T-cell (primary cell): ENCODE data around the gene SERPINF2. TPM values are rescaled to one million over a fixed set of nuclear protein-coding genes. Genes with fewer than 3 reads are reported as not detected.

ENCODE experiments used
- ATAC-seq, 4 experiments: fragments of 200-7000 bp in 3 of 4; fragments of 150-1000 bp in 1 of 4; cut with Tn5 transposase; replicated peaks in 1 of 4; 1 replicate in 3 of 4; 2 replicates in 1 of 4; pipeline ENCODE4 v1.10.0; 2021; ENCODE audit warnings: moderate library complexity in 3 of 4, mild to moderate bottlenecking in 2 of 4, moderate number of reproducible peaks in 1 of 4
- CTCF ChIA-PET, 2 donors: fragments of 300-600 bp; sonication (Branson Sonifier 250); formaldehyde crosslinking; loops; one replicate each; lab custom pipeline; 2022; ENCODE audit warnings: antibody characterized with exemption in 2 of 2; lab: Charles Lee
- POLR2A ChIA-PET, 2 donors: fragments of 300-600 bp; sonication (Branson Sonifier 250); formaldehyde crosslinking; loops; one replicate each; lab custom pipeline; 2022; ENCODE audit warnings: antibody characterized with exemption in 2 of 2; lab: Charles Lee
- DNase-seq, 35 experiments: peaks; one replicate each; pipeline versions ENCODE4 v3.0.0 to v3.0.0-alpha.2; 2013 to 2023
- H3K27ac ChIP-seq: one replicate; pipeline ENCODE4 v1.5.1; 2013; ENCODE audit warnings: low read length
- H3K27me3 ChIP-seq, 2 experiments: replicated peaks in 1 of 2; 1 replicate in 1 of 2; 2 replicates in 1 of 2; pipeline versions ENCODE4 v1.6.1 to v1.7.0; 2013; ENCODE audit warnings: low read length in 1 of 2, mixed read lengths in 1 of 2; ENCODE audit not compliant: control insufficient read depth in 2 of 2, insufficient read depth in 2 of 2; ENCODE audit errors: extremely low read depth in 1 of 2
- H3K36me3 ChIP-seq, 2 donors: 1 replicate in 1 of 2; 2 replicates in 1 of 2; pipeline versions ENCODE4 v1.6.1 to v1.7.0; 2013; ENCODE audit warnings: low read length in 1 of 2; ENCODE audit not compliant: control insufficient read depth in 2 of 2, insufficient read depth in 1 of 2; ENCODE audit errors: extremely low read depth in 1 of 2
- H3K4me1 ChIP-seq, 2 experiments: 1 replicate in 1 of 2; 2 replicates in 1 of 2; pipeline versions ENCODE4 v1.6.1 to v1.7.0; 2013; ENCODE audit warnings: low read length in 2 of 2, mixed read lengths in 1 of 2; ENCODE audit not compliant: insufficient read depth in 2 of 2, control insufficient read depth in 1 of 2; ENCODE audit errors: extremely low read depth in 1 of 2
- H3K4me3 ChIP-seq, 2 donors: 1 replicate in 1 of 2; 2 replicates in 1 of 2; pipeline versions ENCODE4 v1.5.1 to v1.7.0; 2013; ENCODE audit warnings: mild to moderate bottlenecking in 2 of 2, low read length in 1 of 2, moderate library complexity in 1 of 2; ENCODE audit not compliant: control insufficient read depth in 1 of 2; ENCODE audit errors: extremely low read depth in 1 of 2
- H3K9me3 ChIP-seq: 2 replicates; pipeline ENCODE4 v1.7.0; 2013
- H3K27ac Mint-ChIP-seq, 2 donors: one replicate each; pipeline ENCODE4 v1.8.0; 2020 to 2021; ENCODE audit warnings: mild to moderate bottlenecking in 2 of 2, mixed read lengths in 2 of 2
- H3K27me3 Mint-ChIP-seq, 2 donors: one replicate each; pipeline ENCODE4 v1.8.0; 2021 to 2022; ENCODE audit warnings: mixed read lengths in 2 of 2
- H3K36me3 Mint-ChIP-seq: one replicate; pipeline ENCODE4 v1.8.0; 2021; ENCODE audit warnings: mixed read lengths
- H3K4me1 Mint-ChIP-seq, 3 donors: one replicate each; pipeline ENCODE4 v1.8.0; 2020 to 2022; ENCODE audit warnings: mixed read lengths in 3 of 3, mild to moderate bottlenecking in 1 of 3
- H3K4me3 Mint-ChIP-seq, 3 donors: one replicate each; pipeline ENCODE4 v1.8.0; 2020 to 2022; ENCODE audit warnings: mild to moderate bottlenecking in 3 of 3, mixed read lengths in 3 of 3, moderate library complexity in 3 of 3
- H3K9me3 Mint-ChIP-seq, 3 donors: one replicate each; pipeline ENCODE4 v1.8.0; 2020 to 2022; ENCODE audit warnings: mixed read lengths in 3 of 3
- WGBS: methylation state at CpG from one replicate; pipeline ENCODE4 v1.1.5; 2013; ENCODE audit warnings: missing lambda C conversion rate; ENCODE audit not compliant: insufficient coverage; 5-methylcytosine and 5-hydroxymethylcytosine counted together
- total RNA-seq, 35 experiments: library from RNA in 6 of 35; stranded (reverse) in 6 of 35; fragments of 120-200 nt in 1 of 35; gene quantifications; one replicate each; pipeline versions ENCODE4 v1.2.1 to v1.2.4 and lab custom pipeline; 2013 to 2026

The SERPINF2 gene
- total RNA-seq, 5 donors from 2014 or later (not counting 1 experiment from before 2014, with no cell fraction given): 0.86 to 2.9 (median 1.4) TPM

- Histone ChIP-seq H3K9me3 (no peaks in the 10 kb centered on the region), H3K4me3 (no peak overlapping the region), H3K4me1 (peaks cover 21 to 58% of the 10 kb centered on the region in 2 experiments), H3K27ac (no peak overlapping the region), H3K36me3 (peaks cover 0 to 12% of the 10 kb centered on the region in 2 donors), H3K27me3 (peaks cover 0 to 39% of the 10 kb centered on the region in 2 experiments)
- peak in 1 of 35 experiments; percentile 19 for DNase-seq
- Mint-ChIP-seq H3K27me3 (peaks cover 0 to 4% of the 10 kb centered on the region in 2 donors), H3K4me3 (peak overlapping the region; percentile 60 to 97 (median 75)), H3K4me1 (peaks cover 37 to 45% (median 43%) of the 10 kb centered on the region in 3 donors), H3K9me3 (no peaks in the 10 kb centered on the region), H3K36me3 (peaks cover 10% of the 10 kb centered on the region), H3K27ac (peak overlapping the region in 1 of 2 donors; percentile 63)
- CTCF ChIA-PET: no interaction called here
- ATAC-seq: no peak
- POLR2A ChIA-PET: no interaction called here
- 54% methylated on average over 15 of the region's 19 CpGs for WGBS
Observed at GRCh38 chr17:1714427-1714979, 28.2 kb upstream of the SERPINF2 start.

GRCh38 chr17:1714980-1715802 is 27.5 kb upstream of the SERPINF2 start:
- H3K27me3 Mint-ChIP-seq: peaks cover 0 to 4% of the 10 kb centered on the region in 2 donors
- H3K27ac Mint-ChIP-seq: no peak overlapping the region
- 11% methylated on average over 21 of the region's 32 CpGs for WGBS
- DNase-seq: peak in 7 of 35 experiments; percentile 19 to 50 (median 46)
- Histone ChIP-seq H3K4me3 (peak overlapping the region; percentile 32 to 79), H3K4me1 (peaks cover 19 to 52% of the 10 kb centered on the region in 2 experiments), H3K27ac (no peak overlapping the region), H3K9me3 (no peaks in the 10 kb centered on the region), H3K27me3 (peaks cover 0 to 36% of the 10 kb centered on the region in 2 experiments), H3K36me3 (peaks cover 0 to 12% of the 10 kb centered on the region in 2 donors)
- POLR2A ChIA-PET: interaction anchor here (0.5 to 1.4 kb wide), 5 partner anchors 31 to 179 kb away, joined by 3 to 14 read pairs (median 5); no protein-coding TSS in a partner anchor
- CTCF ChIA-PET: interaction anchor here in 1 of 2 donors (1.4 kb wide), 3 partner anchors 31 to 150 kb away, joined by 4 to 6 read pairs (median 6); partner anchors contain the start of gene PRPF8
- H3K9me3 Mint-ChIP-seq: no peaks in the 10 kb centered on the region
- H3K4me3 Mint-ChIP-seq: peak overlapping the region; percentile 70 to 97 (median 89)
- H3K4me1 Mint-ChIP-seq: peaks cover 38 to 45% (median 43%) of the 10 kb centered on the region in 3 donors
- H3K36me3 Mint-ChIP-seq: peaks cover 10% of the 10 kb centered on the region
- ATAC-seq: no peak

- Histone ChIP-seq H3K4me1 (peaks cover 15 to 51% of the 10 kb centered on the region in 2 experiments), H3K36me3 (peaks cover 0 to 12% of the 10 kb centered on the region in 2 donors), H3K27me3 (peaks cover 0 to 30% of the 10 kb centered on the region in 2 experiments), H3K27ac (peak overlapping the region; percentile 49), H3K4me3 (peak overlapping the region; percentile 55 to 79), H3K9me3 (no peaks in the 10 kb centered on the region)
- ChIA-PET CTCF (interaction anchor here in 1 of 2 donors (1.4 to 2.0 kb wide), 4 partner anchors 31 to 150 kb away, joined by 4 to 16 read pairs (median 6); partner anchors contain the start of genes PRPF8 and RILP), POLR2A (interaction anchor here (0.5 to 1.4 kb wide), 7 partner anchors 9 to 179 kb away, joined by 3 to 14 read pairs (median 5); no protein-coding TSS in a partner anchor)
- H3K9me3 Mint-ChIP-seq: no peaks in the 10 kb centered on the region
- ATAC-seq: no peak
- no peak for DNase-seq
- peak overlapping the region in 1 of 2 donors; percentile 61 for H3K27ac Mint-ChIP-seq
- H3K36me3 Mint-ChIP-seq: peaks cover 10% of the 10 kb centered on the region
- H3K4me1 Mint-ChIP-seq: peaks cover 38 to 46% (median 40%) of the 10 kb centered on the region in 3 donors
- peaks cover 0 to 4% of the 10 kb centered on the region in 2 donors for H3K27me3 Mint-ChIP-seq
- H3K4me3 Mint-ChIP-seq: peak overlapping the region; percentile 88 to 97 (median 89)
- WGBS: no CpG with 5 or more reads among the region's 23 CpGs
Observed at GRCh38 chr17:1715803-1716075, 26.9 kb upstream of the SERPINF2 start.

- WGBS: under 1% methylated on average over 59 of the region's 70 CpGs
- H3K27ac Mint-ChIP-seq: peak overlapping the region; percentile 96 to 97
Observed at GRCh38 chr17:1716076-1716911, 26.4 kb upstream of the SERPINF2 start.

GRCh38 chr17:1716912-1717695 is 25.6 kb upstream of the SERPINF2 start:
- Mint-ChIP-seq H3K9me3 (no peaks in the 10 kb centered on the region), H3K27me3 (peaks cover 0 to 3% of the 10 kb centered on the region in 2 donors), H3K36me3 (peaks cover 8% of the 10 kb centered on the region), H3K4me3 (peak overlapping the region; percentile 88 to 97 (median 89)), H3K27ac (peak overlapping the region; percentile 96 to 97), H3K4me1 (peaks cover 34 to 39% (median 35%) of the 10 kb centered on the region in 3 donors)
- Histone ChIP-seq H3K4me3 (peak overlapping the region; percentile 79 to 95), H3K27me3 (peaks cover 0 to 25% of the 10 kb centered on the region in 2 experiments), H3K9me3 (no peaks in the 10 kb centered on the region), H3K27ac (peak overlapping the region; percentile 93), H3K36me3 (peaks cover 0 to 12% of the 10 kb centered on the region in 2 donors), H3K4me1 (peaks cover 12 to 54% of the 10 kb centered on the region in 2 experiments)
- ChIA-PET POLR2A (interaction anchor here (0.6 to 1.4 kb wide), 11 partner anchors 17 to 793 kb away, joined by 3 to 19 read pairs (median 3); no protein-coding TSS in a partner anchor), CTCF (interaction anchor here in 1 of 2 donors (0.7 to 2.0 kb wide), 7 partner anchors 33 to 352 kb away, joined by 3 to 16 read pairs (median 4); partner anchors contain the start of genes PRPF8 and RILP)
- WGBS: 0% methylated on average over 1 of the region's 13 CpGs
- DNase-seq (peak; percentile 51 to 86 (median 68)), ATAC-seq (peak; percentile 40 to 56 (median 47))

More at GRCh38 chr17:1716076-1716911, 26.4 kb upstream of the SERPINF2 start:
- Histone ChIP-seq H3K4me1 (peaks cover 12 to 51% of the 10 kb centered on the region in 2 experiments), H3K4me3 (peak overlapping the region; percentile 79 to 95), H3K9me3 (no peaks in the 10 kb centered on the region), H3K27me3 (peaks cover 0 to 26% of the 10 kb centered on the region in 2 experiments), H3K36me3 (peaks cover 0 to 12% of the 10 kb centered on the region in 2 donors), H3K27ac (peak overlapping the region; percentile 93)
- Mint-ChIP-seq H3K36me3 (peaks cover 10% of the 10 kb centered on the region), H3K9me3 (no peaks in the 10 kb centered on the region), H3K4me3 (peak overlapping the region; percentile 88 to 97 (median 89)), H3K27me3 (peaks cover 0 to 3% of the 10 kb centered on the region in 2 donors), H3K4me1 (peaks cover 36 to 44% (median 38%) of the 10 kb centered on the region in 3 donors)
- ChIA-PET CTCF (interaction anchor here in 1 of 2 donors (0.7 to 2.0 kb wide), 7 partner anchors 32 to 149 kb away, joined by 3 to 16 read pairs (median 4); partner anchors contain the start of genes PRPF8 and RILP), POLR2A (interaction anchor here (0.5 to 1.4 kb wide), 14 partner anchors 10 to 550 kb away, joined by 3 to 19 read pairs (median 4); partner anchors contain the start of genes RPA1 (in 1 of the 2) and SMYD4 (in 1 of the 2))
- ATAC-seq (peak; percentile 85 to 92 (median 88)), DNase-seq (peak; percentile 99 to 100 (median 100))
